ENCODE data around the gene PRG3. TPM values are rescaled to one million over a fixed set of nuclear protein-coding genes. Genes with fewer than 3 reads are reported as not detected.
A peak's percentile ranks its signal among the peaks of the same experiment; 100 is the strongest.

Gene PRG3
- not detected for total RNA-seq

- no peaks in the 10 kb centered on the region for H3K4me1 Mint-ChIP-seq (ENCODE audit: low read depth)
- no peak for DNase-seq
- ChIA-PET POLR2A (no interaction called here), CTCF (no interaction called here)
- H3K4me3 Mint-ChIP-seq = no peak within 1 kb of the TSS
- no peak for ATAC-seq
- peaks cover 11% of the 10 kb centered on the region for H3K27me3 Mint-ChIP-seq (ENCODE audit: low read depth)
- no peaks in the 10 kb centered on the region for H3K36me3 Mint-ChIP-seq (ENCODE audit: low read depth)
- H3K27ac Mint-ChIP-seq = no peak within 1 kb of the TSS
- no peaks in the 10 kb centered on the region for H3K9me3 Mint-ChIP-seq (ENCODE audit: insufficient read depth)
Measured at GRCh38 chr11:57380975-57381374, at the start of gene PRG3. TSS of gene PRG3 (minus strand) at chr11:57381150. CDS start at chr11:57380708, 442 bp downstream.

DNA sequence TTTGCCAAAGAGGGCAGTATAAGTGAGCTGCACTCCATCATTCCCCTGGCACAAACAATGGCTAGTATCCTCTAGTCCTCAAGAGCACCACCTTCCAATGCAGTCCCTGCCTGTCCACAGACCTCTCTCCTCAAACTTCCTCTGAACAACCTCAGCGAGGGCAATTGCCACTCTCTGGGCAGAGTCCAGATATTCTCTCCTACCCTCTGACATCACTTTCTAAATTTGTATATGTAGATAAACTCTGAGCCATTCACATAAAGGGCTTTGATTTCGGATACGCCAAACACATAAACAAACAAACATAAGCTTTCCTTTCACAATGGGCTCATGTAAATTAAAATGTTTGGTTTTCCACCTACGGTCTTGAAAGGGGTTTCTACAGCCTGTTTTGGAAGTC lies 49.0 kb upstream of the PRG3 start:
- Mint-ChIP-seq H3K4me1 (ENCODE audit: low read depth) (peaks cover 28% of the 10 kb centered on the region), H3K27me3 (ENCODE audit: low read depth) (peaks cover 12% of the 10 kb centered on the region), H3K36me3 (ENCODE audit: low read depth) (peaks cover 13% of the 10 kb centered on the region), H3K27ac (no peak overlapping the region), H3K4me3 (no peak overlapping the region), H3K9me3 (ENCODE audit: insufficient read depth) (no peaks in the 10 kb centered on the region)
- DNase-seq (no peak), ATAC-seq (no peak)
- ChIA-PET POLR2A (interaction anchor here (1.1 kb wide), 1 partner anchor 23 kb away, joined by 4 read pairs; no protein-coding TSS in a partner anchor), CTCF (interaction anchor here (1.2 to 2.6 kb wide), 7 partner anchors 28 to 214 kb away, joined by 3 to 12 read pairs (median 6); no protein-coding TSS in a partner anchor)

GRCh38 chr11:57428643-57429042 lies 47.7 kb upstream of the PRG3 start:
- ATAC-seq = no peak
- POLR2A ChIA-PET = no interaction called here
- H3K36me3 Mint-ChIP-seq (ENCODE audit: low read depth) = peaks cover 24% of the 10 kb centered on the region
- H3K9me3 Mint-ChIP-seq (ENCODE audit: insufficient read depth) = no peaks in the 10 kb centered on the region
- no peak overlapping the region for H3K27ac Mint-ChIP-seq
- H3K4me1 Mint-ChIP-seq (ENCODE audit: low read depth) = peaks cover 40% of the 10 kb centered on the region
- H3K27me3 Mint-ChIP-seq (ENCODE audit: low read depth) = peaks cover 10% of the 10 kb centered on the region
- CTCF ChIA-PET = interaction anchor here (1.3 to 6.4 kb wide), 5 partner anchors 31 to 98 kb away, joined by 4 to 80 read pairs (median 10); partner anchors contain the start of gene RTN4RL2
- no peak for DNase-seq
- no peak overlapping the region for H3K4me3 Mint-ChIP-seq

DNA sequence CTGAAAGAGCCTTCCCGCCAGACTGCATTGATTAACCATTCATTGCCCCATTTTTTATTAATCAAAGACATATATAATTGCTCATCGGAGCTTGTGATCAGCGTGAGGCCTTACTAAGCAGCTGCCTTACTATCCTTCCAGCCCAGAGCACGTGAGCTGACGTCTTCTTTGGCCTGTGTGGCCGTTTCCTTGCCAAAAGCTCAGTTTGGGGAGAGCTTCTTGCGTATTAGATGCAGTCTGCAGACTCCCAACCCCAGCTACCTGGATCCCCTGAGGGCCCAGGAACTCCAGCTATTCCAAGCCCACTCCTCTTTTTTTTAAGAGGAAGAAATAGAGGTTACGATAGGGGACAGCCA lies 46.8 kb upstream of the PRG3 start:
- Mint-ChIP-seq H3K4me3 (peak overlapping the region; percentile 88), H3K36me3 (ENCODE audit: low read depth) (peaks cover 34% of the 10 kb centered on the region), H3K4me1 (ENCODE audit: low read depth) (peaks cover 45% of the 10 kb centered on the region), H3K27ac (peak overlapping the region; percentile 88), H3K9me3 (ENCODE audit: insufficient read depth) (no peaks in the 10 kb centered on the region), H3K27me3 (ENCODE audit: low read depth) (peaks cover 10% of the 10 kb centered on the region)
- ChIA-PET CTCF (interaction anchor here (0.8 to 6.4 kb wide), 7 partner anchors 21 to 99 kb away, joined by 3 to 80 read pairs (median 6); partner anchors contain the start of gene RTN4RL2), POLR2A (interaction anchor here (0.9 kb wide), 1 partner anchor 1149 kb away, joined by 3 read pairs; no protein-coding TSS in a partner anchor)
- no peak for ATAC-seq
- no peak for DNase-seq

GRCh38 chr11:57426929-57427726 lies 46.2 kb upstream of the PRG3 start, which contains the start of gene SLC43A3:
TSS of gene SLC43A3 (minus strand) at chr11:57427121. CDS start at chr11:57426172, 949 bp downstream.
- peaks cover 49% of the 10 kb centered on the region for H3K4me1 Mint-ChIP-seq (ENCODE audit: low read depth)

DNA sequence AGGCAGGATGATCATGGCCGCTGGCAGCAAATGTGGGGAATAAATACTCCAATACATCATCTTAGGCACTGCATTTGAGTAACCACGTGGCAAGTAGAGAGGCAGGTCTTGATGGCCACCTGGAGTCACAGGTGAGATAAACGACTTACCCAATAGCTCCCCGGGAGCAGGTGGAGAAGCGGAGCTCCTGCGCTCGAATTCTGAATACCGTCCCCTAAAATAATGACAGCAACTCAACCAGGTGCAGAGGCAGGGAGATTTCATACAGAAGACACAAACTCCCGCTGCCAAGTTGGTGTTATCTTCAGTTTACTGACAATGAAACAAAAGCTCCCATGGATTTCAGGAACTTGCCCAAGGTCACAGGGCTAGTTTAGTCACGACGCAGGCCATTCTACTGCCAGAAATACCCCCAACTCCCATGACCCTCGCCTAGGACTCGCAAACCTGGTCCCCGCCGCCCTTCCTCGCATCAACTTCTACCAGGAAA lies 45.5 kb upstream of the PRG3 start:
- Mint-ChIP-seq H3K36me3 (ENCODE audit: low read depth) (peaks cover 46% of the 10 kb centered on the region), H3K4me3 (peak overlapping the region; percentile 88), H3K27ac (peak overlapping the region; percentile 88), H3K27me3 (ENCODE audit: low read depth) (peaks cover 10% of the 10 kb centered on the region), H3K4me1 (ENCODE audit: low read depth) (peaks cover 56% of the 10 kb centered on the region), H3K9me3 (ENCODE audit: insufficient read depth) (no peaks in the 10 kb centered on the region)
- ChIA-PET CTCF (interaction anchor here (0.7 to 6.4 kb wide), 7 partner anchors 10 to 101 kb away, joined by 3 to 80 read pairs (median 4); partner anchors contain the start of gene RTN4RL2), POLR2A (interaction anchor here (0.6 to 0.9 kb wide), 4 partner anchors 8 to 92 kb away, joined by 3 read pairs; no protein-coding TSS in a partner anchor)
- no peak for ATAC-seq
- peak; percentile 32 for DNase-seq

More at GRCh38 chr11:57426929-57427726, 46.2 kb upstream of the PRG3 start, which contains the start of gene SLC43A3:
- H3K9me3 Mint-ChIP-seq (ENCODE audit: insufficient read depth) = no peaks in the 10 kb centered on the region
- H3K36me3 Mint-ChIP-seq (ENCODE audit: low read depth) = peaks cover 40% of the 10 kb centered on the region
- DNase-seq = peak; percentile 80
- peak within 1 kb of the TSS; percentile 88 for H3K27ac Mint-ChIP-seq
- ChIA-PET POLR2A (interaction anchor here (0.7 to 0.9 kb wide), 4 partner anchors 8 to 1150 kb away, joined by 3 read pairs; no protein-coding TSS in a partner anchor), CTCF (interaction anchor here (0.7 to 6.4 kb wide), 10 partner anchors 19 to 101 kb away, joined by 3 to 80 read pairs (median 4); partner anchors contain the start of gene RTN4RL2)
- ATAC-seq = peak; percentile 70
- H3K4me3 Mint-ChIP-seq = peak within 1 kb of the TSS; percentile 88
- peaks cover 10% of the 10 kb centered on the region for H3K27me3 Mint-ChIP-seq (ENCODE audit: low read depth)

- Mint-ChIP-seq H3K4me3 (peak overlapping the region; percentile 88), H3K4me1 (ENCODE audit: low read depth) (peaks cover 60% of the 10 kb centered on the region), H3K9me3 (ENCODE audit: insufficient read depth) (no peaks in the 10 kb centered on the region), H3K27me3 (ENCODE audit: low read depth) (peaks cover 10% of the 10 kb centered on the region), H3K36me3 (ENCODE audit: low read depth) (peaks cover 52% of the 10 kb centered on the region), H3K27ac (peak overlapping the region; percentile 88)
- ATAC-seq (no peak), DNase-seq (no peak)
- CTCF ChIA-PET = interaction anchor here (0.7 to 6.4 kb wide), 8 partner anchors 9 to 102 kb away, joined by 3 to 80 read pairs (median 4); partner anchors contain the start of gene RTN4RL2
- POLR2A ChIA-PET = interaction anchor here (0.6 to 1.8 kb wide), 5 partner anchors 8 to 1152 kb away, joined by 3 to 5 read pairs (median 3); no protein-coding TSS in a partner anchor
Measured at GRCh38 chr11:57425565-57426438, 44.9 kb upstream of the PRG3 start.

DNA sequence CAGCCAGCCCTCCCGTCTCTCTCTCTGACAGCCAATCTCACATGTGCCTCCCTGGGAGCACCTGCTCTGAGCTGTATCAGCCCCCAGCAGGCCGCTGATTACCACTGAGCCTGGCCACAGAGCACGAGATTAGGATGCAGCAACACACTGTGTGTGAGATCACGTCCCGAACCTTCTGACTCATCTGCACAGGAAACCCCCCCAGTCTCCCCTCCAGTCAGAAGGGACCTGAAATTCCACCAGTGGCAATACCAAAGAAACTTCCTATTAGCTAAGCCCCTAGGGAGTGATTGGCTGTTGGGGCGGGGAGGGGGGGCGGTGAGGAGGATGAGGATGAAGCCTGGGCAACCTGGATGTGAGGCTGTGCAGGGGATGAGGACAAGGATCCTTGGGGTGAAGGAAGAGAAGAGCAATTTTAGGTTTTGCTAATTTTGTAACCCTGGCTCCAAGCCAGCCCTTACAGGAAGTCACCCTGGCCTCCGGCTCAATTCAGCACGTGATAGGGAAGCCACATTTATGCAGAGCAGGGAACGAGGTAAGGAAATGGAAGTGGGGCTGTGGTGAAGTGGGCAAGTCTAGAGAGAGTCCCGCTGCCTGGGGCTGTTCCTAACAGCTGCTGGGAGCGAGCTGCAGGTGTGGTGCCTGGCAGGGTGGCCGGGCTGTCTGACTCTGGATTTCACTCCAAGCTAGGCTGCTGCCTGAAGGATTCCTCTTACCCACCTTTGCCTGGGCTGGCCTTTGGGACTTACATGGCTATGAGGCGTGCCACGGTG lies 44.0 kb upstream of the PRG3 start:
- Mint-ChIP-seq H3K27ac (peak overlapping the region; percentile 88), H3K36me3 (ENCODE audit: low read depth) (peaks cover 60% of the 10 kb centered on the region), H3K4me1 (ENCODE audit: low read depth) (peaks cover 65% of the 10 kb centered on the region), H3K4me3 (peak overlapping the region; percentile 88), H3K9me3 (ENCODE audit: insufficient read depth) (no peaks in the 10 kb centered on the region), H3K27me3 (ENCODE audit: low read depth) (peaks cover 10% of the 10 kb centered on the region)
- peak; percentile 92 for DNase-seq
- peak; percentile 93 for ATAC-seq
- ChIA-PET CTCF (interaction anchor here (1.5 to 6.4 kb wide), 4 partner anchors 8 to 102 kb away, joined by 3 to 80 read pairs (median 6); partner anchors contain the start of gene RTN4RL2), POLR2A (interaction anchor here (0.7 to 1.8 kb wide), 4 partner anchors 144 to 1153 kb away, joined by 3 to 5 read pairs (median 3); partner anchors contain the start of gene MED19)

DNA sequence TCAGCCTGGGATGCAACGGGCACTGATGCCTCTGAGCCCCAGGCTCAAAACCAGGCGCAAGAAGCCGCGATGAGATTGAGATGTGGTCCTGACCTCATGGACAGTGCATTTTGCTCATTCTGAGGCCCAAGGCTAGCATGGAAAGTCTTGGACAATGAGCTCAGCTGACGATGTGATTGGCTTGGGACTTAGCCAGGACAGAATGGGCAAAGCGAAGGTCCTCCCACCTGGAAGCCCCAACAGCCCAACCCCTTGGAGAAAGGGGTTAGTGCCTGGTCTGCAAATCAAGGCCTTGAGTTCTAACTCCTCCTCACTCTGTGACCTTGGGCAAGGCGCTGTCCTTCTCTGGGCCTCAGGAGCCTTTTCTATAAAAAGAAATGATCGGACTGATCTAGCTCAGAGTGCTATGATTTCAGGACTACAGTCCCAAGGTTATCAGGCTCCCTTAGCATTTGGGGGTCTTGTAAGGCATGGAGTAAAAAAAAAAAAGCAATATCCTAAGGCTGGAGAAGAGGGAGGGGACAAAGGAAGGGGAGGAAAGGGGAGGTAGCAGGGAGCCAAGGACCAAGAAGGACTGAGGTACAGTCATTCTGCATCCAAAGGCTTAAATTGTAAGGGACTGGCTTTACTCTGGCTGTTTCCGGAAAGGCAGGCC lies 43.3 kb upstream of the PRG3 start:
- peaks cover 66% of the 10 kb centered on the region for H3K4me1 Mint-ChIP-seq (ENCODE audit: low read depth)
- peaks cover 65% of the 10 kb centered on the region for H3K36me3 Mint-ChIP-seq (ENCODE audit: low read depth)
- CTCF ChIA-PET = interaction anchor here (2.1 to 6.4 kb wide), 2 partner anchors 35 to 103 kb away, joined by 7 to 80 read pairs; partner anchors contain the start of gene RTN4RL2
- H3K4me3 Mint-ChIP-seq = peak overlapping the region; percentile 88
- peaks cover 3% of the 10 kb centered on the region for H3K27me3 Mint-ChIP-seq (ENCODE audit: low read depth)
- no peaks in the 10 kb centered on the region for H3K9me3 Mint-ChIP-seq (ENCODE audit: insufficient read depth)
- DNase-seq (no peak), ATAC-seq (no peak)
- H3K27ac Mint-ChIP-seq = peak overlapping the region; percentile 88
- POLR2A ChIA-PET = interaction anchor here (0.6 to 1.8 kb wide), 5 partner anchors 144 to 1154 kb away, joined by 3 to 5 read pairs (median 3); partner anchors contain the start of gene MED19

- DNase-seq (no peak), ATAC-seq (no peak)
- no peak overlapping the region for H3K4me3 Mint-ChIP-seq
- CTCF ChIA-PET = no interaction called here
- peak overlapping the region; percentile 68 for H3K27ac Mint-ChIP-seq
- POLR2A ChIA-PET = no interaction called here
- H3K4me1 Mint-ChIP-seq (ENCODE audit: low read depth) = peaks cover 68% of the 10 kb centered on the region
- H3K9me3 Mint-ChIP-seq (ENCODE audit: insufficient read depth) = no peaks in the 10 kb centered on the region
- H3K27me3 Mint-ChIP-seq (ENCODE audit: low read depth) = no peaks in the 10 kb centered on the region
- H3K36me3 Mint-ChIP-seq (ENCODE audit: low read depth) = peaks cover 75% of the 10 kb centered on the region
Measured at GRCh38 chr11:57422669-57423068, 41.7 kb upstream of the PRG3 start.
